Measurements from ENCODE around the gene HAO1.

DNA sequence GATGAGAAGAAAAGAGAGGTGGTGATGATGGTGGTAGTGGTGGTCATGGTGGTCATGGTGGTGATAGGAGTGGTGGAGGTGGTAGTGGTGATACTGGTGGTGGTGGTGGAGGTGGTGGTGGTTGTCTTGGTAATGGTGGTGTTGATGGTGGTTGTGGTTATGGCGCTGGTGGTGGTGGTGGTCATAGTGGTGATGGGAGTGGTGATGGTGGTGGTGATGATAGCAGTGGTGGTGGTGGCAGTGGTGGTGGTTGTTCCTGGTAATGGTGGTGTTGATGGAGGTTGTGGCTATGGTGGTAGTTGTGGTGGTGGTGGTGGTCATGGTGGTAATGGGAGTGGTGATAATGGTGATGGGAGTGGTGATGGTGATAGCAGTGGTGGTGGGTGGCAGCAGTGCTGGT is 36.8 kb downstream of the HAO1 start:
- TF ChIP-seq, protein P1, sequence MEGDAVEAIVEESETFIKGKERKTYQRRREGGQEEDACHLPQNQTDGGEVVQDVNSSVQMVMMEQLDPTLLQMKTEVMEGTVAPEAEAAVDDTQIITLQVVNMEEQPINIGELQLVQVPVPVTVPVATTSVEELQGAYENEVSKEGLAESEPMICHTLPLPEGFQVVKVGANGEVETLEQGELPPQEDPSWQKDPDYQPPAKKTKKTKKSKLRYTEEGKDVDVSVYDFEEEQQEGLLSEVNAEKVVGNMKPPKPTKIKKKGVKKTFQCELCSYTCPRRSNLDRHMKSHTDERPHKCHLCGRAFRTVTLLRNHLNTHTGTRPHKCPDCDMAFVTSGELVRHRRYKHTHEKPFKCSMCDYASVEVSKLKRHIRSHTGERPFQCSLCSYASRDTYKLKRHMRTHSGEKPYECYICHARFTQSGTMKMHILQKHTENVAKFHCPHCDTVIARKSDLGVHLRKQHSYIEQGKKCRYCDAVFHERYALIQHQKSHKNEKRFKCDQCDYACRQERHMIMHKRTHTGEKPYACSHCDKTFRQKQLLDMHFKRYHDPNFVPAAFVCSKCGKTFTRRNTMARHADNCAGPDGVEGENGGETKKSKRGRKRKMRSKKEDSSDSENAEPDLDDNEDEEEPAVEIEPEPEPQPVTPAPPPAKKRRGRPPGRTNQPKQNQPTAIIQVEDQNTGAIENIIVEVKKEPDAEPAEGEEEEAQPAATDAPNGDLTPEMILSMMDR (conservative IDR thresholded peaks at IDR 0.05; ENCODE audit: low read depth, low read length) = no peak
- TF ChIP-seq ELK1 (IDR thresholded peaks at IDR 0.05; ENCODE audit: borderline replicate concordance, low read depth, low read length) = no peak

Measured in IMR-90 (cell line).